ENCODE measurements around the gene EHBP1.

The EHBP1 gene

DNA sequence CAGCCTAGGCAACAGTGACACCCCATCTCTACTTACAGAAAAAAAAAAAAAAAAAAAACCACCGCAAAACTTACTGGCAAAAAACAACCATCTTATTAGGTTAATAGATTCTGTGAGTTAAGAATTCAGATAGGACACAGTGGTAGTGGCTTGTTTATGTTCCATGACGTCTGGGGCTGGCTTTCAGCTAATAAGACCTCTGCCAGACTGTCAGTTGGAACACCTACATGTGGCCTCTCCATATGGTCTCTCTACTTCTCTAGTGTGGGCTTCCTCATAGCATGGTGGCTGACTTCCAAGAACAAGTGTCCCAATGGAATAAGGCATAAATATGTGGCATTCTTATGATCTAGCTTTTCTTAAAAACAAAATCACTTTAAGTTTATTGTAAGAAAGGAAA is 251.1 kb downstream of the EHBP1 start:
- Histone ChIP-seq H2AFZ (ENCODE audit: insufficient read depth, low read length, poor library complexity) (no peak overlapping the region), H3K4me2 (ENCODE audit: low read length) (no peak overlapping the region), H3K79me2 (ENCODE audit: control insufficient read depth, insufficient read depth, low read length, poor library complexity) (no peaks in the 10 kb centered on the region), H4K8ac (ENCODE audit: low read depth, low read length) (no peak overlapping the region), H3K36me3 (ENCODE audit: control insufficient read depth in 1 of 2, insufficient read depth in 2 of 2, low read length in 2 of 2) (peaks cover 4 to 6% of the 10 kb centered on the region in 2 experiments), H4K12ac (ENCODE audit: low read depth, low read length) (no peak overlapping the region), H3K23ac (ENCODE audit: low read length) (no peak overlapping the region), H3K9me3 (ENCODE audit: insufficient read depth, low read depth, low read length) (no peaks in the 10 kb centered on the region), H3K27ac (ENCODE audit: low read depth, low read length) (no peak overlapping the region), H2BK120ac (ENCODE audit: insufficient read depth, low read length, poor library complexity) (no peak overlapping the region), H3K27me3 (ENCODE audit: insufficient read depth, low read length) (no peaks in the 10 kb centered on the region), H3K4me3 (ENCODE audit: low read depth, low read length) (no peak overlapping the region), H2BK5ac (ENCODE audit: low read depth, low read length, poor library complexity) (no peak overlapping the region), H3K14ac (ENCODE audit: low read length) (no peak overlapping the region), H2BK12ac (ENCODE audit: low read length) (no peak overlapping the region), H2AK5ac (ENCODE audit: low read length) (no peak overlapping the region), H3K4me1 (ENCODE audit: control insufficient read depth in 1 of 2, insufficient read depth in 2 of 2, low read length in 2 of 2) (no peaks in the 10 kb centered on the region), H3K18ac (ENCODE audit: low read length) (no peak overlapping the region), H3K4ac (ENCODE audit: low read depth, low read length) (no peak overlapping the region), H3K79me1 (ENCODE audit: low read length) (no peaks in the 10 kb centered on the region), H4K91ac (ENCODE audit: low read depth, low read length) (no peak overlapping the region), H3K9ac (ENCODE audit: low read length) (no peak overlapping the region)
- no peak for DNase-seq
- WGBS (ENCODE audit: extremely low coverage, insufficient coverage, insufficient read length): no CpG with 5 or more reads among the region's 2 CpGs

GRCh38 chr2:62958206-62958605 is 252.7 kb downstream of the EHBP1 start:
- Histone ChIP-seq H3K4me1 (ENCODE audit: control insufficient read depth in 1 of 2, insufficient read depth in 2 of 2, low read length in 2 of 2) (no peaks in the 10 kb centered on the region), H4K8ac (ENCODE audit: low read depth, low read length) (no peak overlapping the region), H3K4me3 (ENCODE audit: low read depth, low read length) (no peak overlapping the region), H3K9me3 (ENCODE audit: insufficient read depth, low read depth, low read length) (no peaks in the 10 kb centered on the region), H2AFZ (ENCODE audit: insufficient read depth, low read length, poor library complexity) (no peak overlapping the region), H3K4me2 (ENCODE audit: low read length) (no peak overlapping the region), H4K12ac (ENCODE audit: low read depth, low read length) (no peak overlapping the region), H2BK120ac (ENCODE audit: insufficient read depth, low read length, poor library complexity) (no peak overlapping the region), H3K18ac (ENCODE audit: low read length) (no peak overlapping the region), H3K36me3 (ENCODE audit: control insufficient read depth in 1 of 2, insufficient read depth in 2 of 2, low read length in 2 of 2) (peaks cover 6 to 10% of the 10 kb centered on the region in 2 experiments), H4K91ac (ENCODE audit: low read depth, low read length) (no peak overlapping the region), H2BK12ac (ENCODE audit: low read length) (no peak overlapping the region), H3K79me1 (ENCODE audit: low read length) (no peaks in the 10 kb centered on the region), H3K14ac (ENCODE audit: low read length) (no peak overlapping the region), H3K23ac (ENCODE audit: low read length) (no peak overlapping the region), H3K27ac (ENCODE audit: low read depth, low read length) (no peak overlapping the region), H3K9ac (ENCODE audit: low read length) (no peak overlapping the region), H3K79me2 (ENCODE audit: control insufficient read depth, insufficient read depth, low read length, poor library complexity) (no peaks in the 10 kb centered on the region), H3K4ac (ENCODE audit: low read depth, low read length) (no peak overlapping the region), H2BK5ac (ENCODE audit: low read depth, low read length, poor library complexity) (no peak overlapping the region), H2AK5ac (ENCODE audit: low read length) (no peak overlapping the region), H3K27me3 (ENCODE audit: insufficient read depth, low read length) (no peaks in the 10 kb centered on the region)
- no peak for DNase-seq
- WGBS (ENCODE audit: extremely low coverage, insufficient coverage, insufficient read length): no CpG with 5 or more reads among the region's 3 CpGs

DNA sequence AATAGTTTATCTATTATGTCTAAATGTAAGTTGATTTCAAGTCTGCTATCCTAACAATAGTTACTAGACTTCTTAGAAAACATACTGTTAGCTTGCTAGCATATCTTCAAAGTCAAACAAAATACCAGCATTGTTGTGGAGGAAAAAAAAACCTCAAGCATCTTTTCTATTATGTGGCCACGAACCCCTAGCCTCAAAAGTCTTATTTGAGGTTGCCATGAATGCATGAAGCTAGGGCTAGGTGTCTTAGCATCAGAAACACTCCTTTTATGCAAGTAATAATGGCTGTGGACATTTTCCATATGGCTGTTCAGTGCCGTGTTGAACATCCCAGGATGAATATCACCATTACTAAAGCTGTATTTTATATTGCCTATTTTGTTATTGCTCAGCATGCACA is 258.5 kb downstream of the EHBP1 start:
- Histone ChIP-seq H3K9ac (ENCODE audit: low read length) (no peak overlapping the region), H4K8ac (ENCODE audit: low read depth, low read length) (no peak overlapping the region), H3K79me2 (ENCODE audit: control insufficient read depth, insufficient read depth, low read length, poor library complexity) (no peaks in the 10 kb centered on the region), H3K36me3 (ENCODE audit: control insufficient read depth in 1 of 2, insufficient read depth in 2 of 2, low read length in 2 of 2) (peaks cover 5 to 7% of the 10 kb centered on the region in 2 experiments), H2AK5ac (ENCODE audit: low read length) (no peak overlapping the region), H3K27ac (ENCODE audit: low read depth, low read length) (no peak overlapping the region), H3K18ac (ENCODE audit: low read length) (no peak overlapping the region), H3K4ac (ENCODE audit: low read depth, low read length) (no peak overlapping the region), H3K9me3 (ENCODE audit: insufficient read depth, low read depth, low read length) (no peaks in the 10 kb centered on the region), H3K4me1 (ENCODE audit: control insufficient read depth in 1 of 2, insufficient read depth in 2 of 2, low read length in 2 of 2) (no peaks in the 10 kb centered on the region), H2BK120ac (ENCODE audit: insufficient read depth, low read length, poor library complexity) (no peak overlapping the region), H3K79me1 (ENCODE audit: low read length) (no peaks in the 10 kb centered on the region), H3K4me2 (ENCODE audit: low read length) (no peak overlapping the region), H2BK5ac (ENCODE audit: low read depth, low read length, poor library complexity) (no peak overlapping the region), H3K4me3 (ENCODE audit: low read depth, low read length) (no peak overlapping the region), H4K91ac (ENCODE audit: low read depth, low read length) (no peak overlapping the region), H3K27me3 (ENCODE audit: insufficient read depth, low read length) (no peaks in the 10 kb centered on the region), H4K12ac (ENCODE audit: low read depth, low read length) (no peak overlapping the region), H2BK12ac (ENCODE audit: low read length) (no peak overlapping the region), H3K23ac (ENCODE audit: low read length) (no peak overlapping the region), H2AFZ (ENCODE audit: insufficient read depth, low read length, poor library complexity) (no peak overlapping the region), H3K14ac (ENCODE audit: low read length) (no peak overlapping the region)
- WGBS (ENCODE audit: extremely low coverage, insufficient coverage, insufficient read length): no CpG with 5 or more reads among the region's 2 CpGs
- no peak for DNase-seq

- Histone ChIP-seq H3K4me3 (ENCODE audit: low read depth, low read length) (no peak overlapping the region), H2AK5ac (ENCODE audit: low read length) (no peak overlapping the region), H3K4me2 (ENCODE audit: low read length) (no peak overlapping the region), H3K79me1 (ENCODE audit: low read length) (no peaks in the 10 kb centered on the region), H3K4me1 (ENCODE audit: control insufficient read depth in 1 of 2, insufficient read depth in 2 of 2, low read length in 2 of 2) (no peaks in the 10 kb centered on the region), H3K4ac (ENCODE audit: low read depth, low read length) (no peak overlapping the region), H4K8ac (ENCODE audit: low read depth, low read length) (no peak overlapping the region), H3K9ac (ENCODE audit: low read length) (no peak overlapping the region), H3K14ac (ENCODE audit: low read length) (no peak overlapping the region), H3K27ac (ENCODE audit: low read depth, low read length) (no peak overlapping the region), H2BK12ac (ENCODE audit: low read length) (no peak overlapping the region), H4K12ac (ENCODE audit: low read depth, low read length) (no peak overlapping the region), H3K23ac (ENCODE audit: low read length) (no peak overlapping the region), H3K79me2 (ENCODE audit: control insufficient read depth, insufficient read depth, low read length, poor library complexity) (no peaks in the 10 kb centered on the region), H2BK5ac (ENCODE audit: low read depth, low read length, poor library complexity) (no peak overlapping the region), H2BK120ac (ENCODE audit: insufficient read depth, low read length, poor library complexity) (no peak overlapping the region), H4K91ac (ENCODE audit: low read depth, low read length) (no peak overlapping the region), H3K27me3 (ENCODE audit: insufficient read depth, low read length) (no peaks in the 10 kb centered on the region), H3K9me3 (ENCODE audit: insufficient read depth, low read depth, low read length) (no peaks in the 10 kb centered on the region), H3K18ac (ENCODE audit: low read length) (no peak overlapping the region), H3K36me3 (ENCODE audit: control insufficient read depth in 1 of 2, insufficient read depth in 2 of 2, low read length in 2 of 2) (peaks cover 5 to 7% of the 10 kb centered on the region in 2 experiments), H2AFZ (ENCODE audit: insufficient read depth, low read length, poor library complexity) (no peak overlapping the region)
- WGBS (ENCODE audit: extremely low coverage, insufficient coverage, insufficient read length): no CpG with 5 or more reads among the region's 7 CpGs
- DNase-seq: no peak
These were observed 259.2 kb downstream of the EHBP1 start for GRCh38 chr2:62964671-62965070.
